Fibroblast of the aortic adventitia (primary cell): ENCODE measurements around the gene KLHL36. TPM values are rescaled to one million over a fixed set of nuclear protein-coding genes. Genes with fewer than 3 reads are reported as not detected.
"Not testable (repeated sequence)": the region's sequence is repeated elsewhere in the genome, so short reads cannot be mapped to it uniquely, and the experiment has no call there.

Experiments
- DNase-seq: peaks from one replicate; pipeline ENCODE4 v3.0.0-alpha.2; 2010; ENCODE audit warnings: low read depth
- H3K4me3 ChIP-seq: 2 replicates; pipeline ENCODE4 v1.5.1; 2011; ENCODE audit warnings: low read depth, mild to moderate bottlenecking, control low read depth, low read length, moderate library complexity
- CTCF ChIP-seq: IDR thresholded peaks from 2 replicates; pipeline ENCODE4 v1.5.1; 2011; ENCODE audit warnings: mild to moderate bottlenecking, low read length, control low read depth, inconsistent platforms; ENCODE audit not compliant: insufficient read depth
- total RNA-seq: library from RNA; depleted of rRNA; stranded (reverse); fragments of >200 nt; gene quantifications from 2 replicates; pipeline ENCODE4 v1.2.3, GENCODE V29; 2012; ENCODE audit warnings: low replicate concordance

Gene KLHL36
- total RNA-seq, 1 donor: 50.5 TPM

DNA sequence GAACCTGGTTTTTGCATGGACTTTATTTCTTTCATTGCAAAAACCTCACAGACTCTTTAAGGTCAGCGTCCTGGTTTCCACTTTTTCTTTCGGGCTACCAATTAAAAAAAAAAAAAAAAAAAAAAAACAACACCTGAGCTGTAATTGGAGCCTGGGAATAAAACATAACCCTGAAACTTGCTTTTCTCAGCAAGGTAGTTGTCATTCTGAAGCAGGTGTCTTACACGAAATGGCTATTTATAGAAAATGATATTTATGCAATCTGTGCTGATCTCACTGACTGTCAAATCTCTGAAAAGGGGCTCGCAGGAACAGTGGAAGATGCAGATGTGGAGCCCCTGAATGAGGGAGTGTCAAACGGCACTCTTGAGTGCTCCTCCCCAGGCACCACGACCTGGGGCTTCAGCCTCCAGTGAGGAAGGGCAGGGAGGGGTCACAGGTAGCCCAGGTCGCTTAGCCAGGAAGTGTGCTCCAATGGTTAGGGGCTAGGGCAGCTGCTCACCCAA lies 20.0 kb upstream of the KLHL36 start:
- H3K4me3 ChIP-seq: no peak overlapping the region
- TF ChIP-seq CTCF: no peak
- no peak for DNase-seq

DNA sequence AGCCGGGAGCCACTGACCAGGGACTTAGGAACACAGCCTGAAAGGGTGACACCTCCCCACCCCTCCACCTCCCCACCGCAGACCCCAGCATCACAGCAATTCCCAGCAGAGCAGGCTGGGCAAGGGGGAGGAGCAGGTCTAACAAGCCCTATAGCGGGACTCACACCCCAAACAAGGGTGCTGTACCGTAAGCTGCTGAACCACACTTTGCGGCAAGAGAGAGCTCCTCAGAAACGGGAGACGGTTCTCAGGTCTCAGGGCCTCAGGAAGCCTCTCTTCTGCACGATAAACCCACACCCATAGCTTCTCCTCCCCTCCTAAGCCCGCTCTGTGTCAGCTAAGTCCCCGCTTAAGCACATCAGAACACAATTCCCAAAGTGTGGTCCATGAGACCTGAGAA lies 18.7 kb upstream of the KLHL36 start:
- no peak for DNase-seq
- TF ChIP-seq CTCF: no peak
- H3K4me3 ChIP-seq: no peak overlapping the region

GRCh38 chr16:84630009-84630408 lies 18.3 kb upstream of the KLHL36 start:
- DNase-seq: no peak
- H3K4me3 ChIP-seq: no peak overlapping the region
- TF ChIP-seq CTCF: no peak

DNA sequence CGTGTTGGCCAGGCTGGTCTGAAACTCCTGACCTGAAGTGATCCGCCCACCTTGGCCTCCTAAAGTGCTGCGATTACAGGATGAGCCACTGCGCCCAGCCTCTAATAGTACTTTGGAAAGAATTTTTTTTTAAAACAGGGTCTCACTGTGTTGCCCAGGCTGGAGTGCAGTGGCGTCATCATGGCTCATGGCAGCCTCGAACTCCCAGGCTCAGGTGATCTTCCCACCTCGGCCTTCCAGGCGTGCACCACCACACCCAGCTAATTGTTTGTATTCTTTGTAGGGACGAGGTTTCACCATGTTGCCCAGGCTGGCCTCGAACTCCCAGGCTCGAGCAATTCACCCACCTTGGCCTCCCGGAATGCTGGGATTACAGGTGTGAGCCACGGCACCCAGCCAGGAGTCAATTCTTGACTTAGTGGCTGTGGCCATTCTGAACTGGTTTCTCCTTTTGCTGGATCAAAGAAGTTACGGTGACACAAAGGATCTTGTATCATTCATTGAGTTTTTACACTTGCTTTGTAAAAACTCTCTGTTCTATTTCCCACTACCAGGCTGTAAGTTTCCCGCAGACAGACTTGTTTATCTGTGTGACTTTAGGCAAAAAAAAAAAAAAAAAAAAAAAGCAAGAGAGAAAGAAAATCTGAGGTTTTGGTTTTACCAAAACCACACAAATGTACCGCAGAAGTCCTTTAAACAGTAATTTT lies 17.7 kb upstream of the KLHL36 start:
- no peak for TF ChIP-seq CTCF
- H3K4me3 ChIP-seq: no peak overlapping the region
- DNase-seq: no peak

DNA sequence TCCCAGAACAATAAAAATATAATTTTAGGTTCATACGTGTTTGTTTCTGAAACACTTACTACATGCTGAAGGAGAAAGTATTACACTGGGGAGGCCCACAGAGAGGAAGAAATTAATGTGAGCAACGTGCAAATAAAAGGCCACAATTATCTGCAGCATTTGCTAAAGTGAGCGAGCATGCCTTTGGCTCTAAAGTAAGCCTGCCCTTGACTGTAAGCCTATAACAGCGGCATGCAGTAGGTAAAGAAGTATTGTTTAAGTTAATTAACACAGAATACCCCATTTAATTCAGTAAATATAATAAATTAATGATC lies 17.2 kb upstream of the KLHL36 start:
- no peak for DNase-seq
- no peak for TF ChIP-seq CTCF

GRCh38 chr16:84631886-84632285 lies 16.4 kb upstream of the KLHL36 start:
- DNase-seq: no peak
- TF ChIP-seq CTCF: no peak
- no peak overlapping the region for H3K4me3 ChIP-seq

More for the DNA sequence above, 17.2 kb upstream of the KLHL36 start:
- no peak overlapping the region for H3K4me3 ChIP-seq

DNA sequence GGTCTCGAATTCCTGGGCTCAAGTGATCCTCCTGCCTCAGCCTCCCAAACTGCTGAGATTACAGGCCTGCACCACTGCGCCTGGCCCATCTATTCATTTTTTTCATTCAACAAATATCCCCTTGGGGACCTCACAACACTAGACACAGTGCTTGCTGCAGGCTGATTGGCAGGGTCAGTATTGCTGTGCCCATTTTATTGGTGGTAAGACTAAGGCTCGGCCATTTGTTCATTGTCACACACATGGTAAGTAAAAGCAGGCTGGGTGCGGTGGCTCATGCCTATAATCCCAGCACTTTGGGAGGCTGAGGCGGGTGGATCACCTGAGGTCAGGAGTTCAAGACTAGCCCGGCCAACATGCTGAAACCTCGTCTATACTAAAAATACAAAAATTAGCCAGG lies 15.4 kb upstream of the KLHL36 start:
- H3K4me3 ChIP-seq, DNase-seq: not testable (repeated sequence)
